A172 (cell line): ENCODE measurements around the gene AIG1. TPM values are rescaled to one million over a fixed set of nuclear protein-coding genes. Genes with fewer than 3 reads are reported as not detected.

Source experiments
- DNase-seq: peaks from one replicate; pipeline ENCODE4 v3.0.0-alpha.2; 2015; ENCODE audit warnings: low spot score
- total RNA-seq: library from RNA; depleted of rRNA; stranded (reverse); fragments of >200 nt; shearing (Covaris generic); gene quantifications from 2 replicates; pipeline ENCODE4 v1.2.3, GENCODE V29; 2014

AIG1 gene
- total RNA-seq, 1 experiment from 2014 or later: 73.0 TPM

GRCh38 chr6:143097224-143097795 lies 36.6 kb downstream of the AIG1 start:
- DNase-seq: no peak

DNA sequence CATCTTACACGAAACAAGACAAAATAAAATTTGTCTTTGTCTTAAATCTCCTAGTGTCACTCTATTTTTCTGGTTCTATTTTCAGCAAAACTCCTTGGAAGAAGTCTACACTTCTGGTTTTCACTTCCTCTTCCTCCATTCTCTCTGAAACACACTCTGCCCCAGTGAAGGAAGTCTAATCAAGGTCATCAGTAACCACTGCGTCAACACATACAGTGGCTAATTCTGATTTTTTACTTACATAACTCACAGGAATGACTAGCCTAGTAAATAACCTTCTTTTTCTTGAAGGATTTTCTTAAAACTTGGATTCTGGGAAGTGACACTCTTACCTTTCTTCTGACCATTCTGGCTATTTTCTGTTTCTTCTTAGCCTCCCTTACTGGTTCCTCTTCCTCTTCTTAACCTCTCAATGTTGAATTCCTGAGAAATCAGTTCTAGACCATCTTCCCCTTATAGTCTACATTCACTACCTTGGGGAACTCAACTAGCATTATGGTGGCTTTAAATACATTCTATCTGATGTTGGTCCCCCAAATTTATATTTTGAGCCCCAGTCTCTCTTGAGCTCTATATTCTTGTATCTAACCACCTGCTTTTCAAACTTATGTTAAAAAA lies 37.5 kb downstream of the AIG1 start:
- DNase-seq: no peak

- no peak for DNase-seq
These were observed 39.0 kb downstream of the AIG1 start for GRCh38 chr6:143099647-143100046.

GRCh38 chr6:143100429-143100828 lies 39.7 kb downstream of the AIG1 start:
- DNase-seq: no peak

GRCh38 chr6:143103916-143104315 lies 43.2 kb downstream of the AIG1 start:
- no peak for DNase-seq

- no peak for DNase-seq
These were observed 46.8 kb downstream of the AIG1 start for GRCh38 chr6:143107440-143107839.

- no peak for DNase-seq
These were observed 47.4 kb downstream of the AIG1 start for GRCh38 chr6:143107911-143108761.

- DNase-seq: no peak
These were observed 48.5 kb downstream of the AIG1 start for GRCh38 chr6:143109196-143109595.

GRCh38 chr6:143110572-143110971 lies 49.9 kb downstream of the AIG1 start:
- DNase-seq: no peak

- DNase-seq: no peak
These were observed 50.3 kb downstream of the AIG1 start for GRCh38 chr6:143110996-143111395.

- no peak for DNase-seq
These were observed 50.8 kb downstream of the AIG1 start for GRCh38 chr6:143111443-143111842.

GRCh38 chr6:143112084-143112768 lies 51.5 kb downstream of the AIG1 start:
- DNase-seq: no peak

GRCh38 chr6:143112837-143113236 lies 52.1 kb downstream of the AIG1 start:
- no peak for DNase-seq

GRCh38 chr6:143115728-143116127 lies 55.0 kb downstream of the AIG1 start:
- DNase-seq: no peak

DNA sequence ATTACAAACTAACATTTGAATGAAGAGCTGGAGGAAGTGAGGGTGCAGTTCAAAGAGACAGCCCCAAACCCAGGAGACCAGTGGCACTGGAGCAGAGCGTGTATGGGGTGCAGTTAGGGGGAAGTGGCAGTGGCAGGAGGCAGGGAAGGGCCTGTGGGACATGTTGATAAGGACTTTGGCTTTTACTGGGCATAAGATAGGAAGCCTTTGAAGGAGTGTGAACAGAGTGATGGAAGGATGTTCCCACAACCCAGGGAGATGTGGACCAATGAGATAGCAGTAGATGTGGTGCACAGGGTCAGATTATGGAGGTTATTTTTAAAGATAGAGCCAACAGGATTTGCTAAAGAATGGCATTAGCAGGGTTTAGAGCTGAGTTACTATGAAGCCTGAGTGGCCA lies 56.4 kb downstream of the AIG1 start:
- DNase-seq: no peak

DNA sequence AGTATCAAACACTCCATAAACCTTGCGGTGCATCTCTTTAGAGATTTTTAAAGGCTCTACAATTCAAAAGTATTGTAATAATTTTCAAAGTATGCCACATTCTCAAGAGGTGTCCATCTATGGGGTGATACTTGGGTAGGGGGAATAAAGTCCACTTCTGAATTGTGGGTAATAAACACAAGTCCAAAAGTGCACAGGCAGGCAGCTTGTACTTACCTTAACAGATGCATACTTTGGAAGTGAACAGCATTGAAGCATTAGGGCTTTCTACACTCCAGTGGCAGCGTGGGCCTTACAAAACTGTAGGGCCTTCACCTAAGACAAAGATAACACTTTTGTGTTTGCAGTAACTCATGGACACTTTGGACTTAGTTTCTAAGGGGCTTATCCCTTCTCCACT lies 58.6 kb downstream of the AIG1 start:
- no peak for DNase-seq

GRCh38 chr6:143123081-143123480 lies 62.4 kb downstream of the AIG1 start:
- no peak for DNase-seq

DNA sequence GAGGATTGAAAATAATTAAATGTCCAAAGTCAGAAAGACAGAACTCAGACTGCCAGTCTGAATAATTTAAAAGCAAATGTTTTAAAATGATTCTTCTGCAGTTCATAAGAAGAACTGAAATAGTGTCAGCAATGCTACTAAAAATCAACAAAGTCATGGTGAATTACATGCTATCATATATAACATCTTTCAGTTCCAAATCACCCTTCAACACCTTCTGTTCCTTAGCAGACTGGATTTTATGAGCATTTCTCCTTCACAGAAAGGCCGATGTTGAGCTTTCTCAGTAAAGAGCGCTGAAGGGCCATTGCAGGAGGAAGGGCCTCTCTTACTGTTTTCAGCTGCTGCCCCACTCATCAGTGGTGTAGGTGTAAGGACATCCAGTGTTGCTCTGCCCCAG lies 63.3 kb downstream of the AIG1 start:
- no peak for DNase-seq

GRCh38 chr6:143125455-143125854 lies 64.8 kb downstream of the AIG1 start:
- DNase-seq: peak; percentile 60

DNA sequence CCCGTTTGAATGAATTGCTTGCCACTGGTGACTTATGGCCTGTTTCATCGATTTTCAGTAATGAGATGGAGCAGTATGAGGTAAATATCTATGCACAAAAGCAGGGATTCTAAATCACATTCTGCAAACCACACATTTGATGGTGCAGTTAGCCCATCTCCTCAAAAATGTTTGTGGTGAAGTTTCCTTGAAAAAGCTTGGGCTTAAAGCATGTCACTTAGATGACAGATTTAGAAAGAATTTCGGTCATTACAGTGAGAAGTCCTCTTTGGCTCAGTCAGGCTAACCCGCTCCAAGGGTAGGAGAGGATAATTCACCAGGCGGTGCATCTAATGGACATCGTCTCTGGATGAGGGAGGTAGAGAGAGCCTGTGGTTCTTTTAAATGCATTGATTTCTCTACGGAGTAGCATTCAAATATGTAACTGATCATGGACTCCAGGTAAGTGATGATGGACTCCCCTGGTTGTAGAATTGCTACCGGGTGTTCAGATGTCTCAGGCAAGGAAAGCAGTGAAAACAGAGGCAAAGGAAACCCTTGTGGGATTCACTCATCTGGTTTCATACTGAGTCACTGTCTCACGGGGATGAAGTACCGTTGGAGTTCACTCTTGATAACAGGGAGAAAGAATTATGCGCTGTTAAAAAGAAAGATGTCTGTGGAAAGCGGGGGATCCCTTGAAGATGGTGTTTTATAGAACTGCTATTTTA lies 65.3 kb downstream of the AIG1 start:
- peak; percentile 78 for DNase-seq

DNA sequence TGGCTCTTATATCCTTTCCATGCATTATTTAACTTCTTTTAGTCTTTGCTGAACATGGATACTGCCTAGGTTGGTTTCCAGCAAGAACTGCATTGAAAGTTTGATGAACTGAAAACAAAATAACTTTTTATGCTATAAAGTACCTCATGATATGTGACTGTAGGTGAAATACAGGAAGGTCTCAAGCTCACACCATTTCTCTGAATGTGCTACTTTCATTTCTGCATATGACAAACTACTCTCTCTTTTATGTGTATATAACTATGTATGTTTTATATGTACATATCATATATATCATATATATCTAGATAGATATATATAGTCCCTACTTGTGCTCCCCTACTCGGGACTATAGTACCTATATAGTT lies 65.9 kb downstream of the AIG1 start:
- DNase-seq: no peak
